SHP77 treated with DMSO at 0.1 percent for 48 hours (cell line): ENCODE measurements around the gene NUMBL.
"Not testable (repeated sequence)": the region's sequence is repeated elsewhere in the genome, so short reads cannot be mapped to it uniquely, and the experiment has no call there.

Experiments used
- DNase-seq: peaks from one replicate; lab custom pipeline; 2025; lab: John Stamatoyannopoulos, UW

NUMBL gene

GRCh38 chr19:40629346-40629745 is 61.1 kb downstream of the NUMBL start:
- DNase-seq = no peak

GRCh38 chr19:40627486-40628279 is 62.8 kb downstream of the NUMBL start:
- DNase-seq = no peak

GRCh38 chr19:40626918-40627317 is 63.5 kb downstream of the NUMBL start:
- DNase-seq = no peak

GRCh38 chr19:40625406-40626120 is 64.9 kb downstream of the NUMBL start:
- no peak for DNase-seq

- DNase-seq = not testable (repeated sequence)
Observed at GRCh38 chr19:40624369-40625153, 65.9 kb downstream of the NUMBL start.

GRCh38 chr19:40623403-40624251 is 66.8 kb downstream of the NUMBL start:
- DNase-seq = no peak

- no peak for DNase-seq
Observed at GRCh38 chr19:40622773-40623075, 67.7 kb downstream of the NUMBL start.

GRCh38 chr19:40621966-40622772 is 68.3 kb downstream of the NUMBL start:
- no peak for DNase-seq

GRCh38 chr19:40621283-40621682 is 69.2 kb downstream of the NUMBL start:
- DNase-seq = no peak

- DNase-seq = no peak
Observed at GRCh38 chr19:40620161-40620485, 70.3 kb downstream of the NUMBL start.

- no peak for DNase-seq
Observed at GRCh38 chr19:40619333-40620160, 70.9 kb downstream of the NUMBL start.

GRCh38 chr19:40617961-40618360 is 72.5 kb downstream of the NUMBL start:
- no peak for DNase-seq

GRCh38 chr19:40616941-40617340 is 73.5 kb downstream of the NUMBL start:
- DNase-seq = no peak

- DNase-seq = no peak
Observed at GRCh38 chr19:40616178-40616577, 74.3 kb downstream of the NUMBL start.
